ENCODE measurements around the gene UNC5C.

The UNC5C gene

GRCh38 chr4:95348418-95348817 is 200.4 kb downstream of the UNC5C start:
- DNase-seq (ENCODE audit: low spot score): no peak

- no peak for DNase-seq (ENCODE audit: low spot score)
Measured at GRCh38 chr4:95343235-95343634, 205.5 kb downstream of the UNC5C start.

GRCh38 chr4:95340191-95340590 is 208.6 kb downstream of the UNC5C start:
- no peak for DNase-seq (ENCODE audit: low spot score)

GRCh38 chr4:95325665-95326064 is 223.1 kb downstream of the UNC5C start:
- no peak for DNase-seq (ENCODE audit: low spot score)

- no peak for DNase-seq (ENCODE audit: low spot score)
Measured at GRCh38 chr4:95319169-95319568, 229.6 kb downstream of the UNC5C start.

GRCh38 chr4:95318483-95318882 is 230.3 kb downstream of the UNC5C start:
- DNase-seq (ENCODE audit: low spot score): no peak

- DNase-seq (ENCODE audit: low spot score): no peak
Measured at GRCh38 chr4:95318044-95318443, 230.7 kb downstream of the UNC5C start.

GRCh38 chr4:95317085-95317793 is 231.5 kb downstream of the UNC5C start:
- no peak for DNase-seq (ENCODE audit: low spot score)

GRCh38 chr4:95314573-95314972 is 234.2 kb downstream of the UNC5C start:
- DNase-seq (ENCODE audit: low spot score): no peak

GRCh38 chr4:95304898-95305297 is 243.9 kb downstream of the UNC5C start:
- DNase-seq (ENCODE audit: low spot score): no peak

GRCh38 chr4:95300304-95300703 is 248.5 kb downstream of the UNC5C start:
- no peak for DNase-seq (ENCODE audit: low spot score)

GRCh38 chr4:95296052-95296451 is 252.7 kb downstream of the UNC5C start:
- no peak for DNase-seq (ENCODE audit: low spot score)

- no peak for DNase-seq (ENCODE audit: low spot score)
Measured at GRCh38 chr4:95295157-95295556, 253.6 kb downstream of the UNC5C start.

- no peak for DNase-seq (ENCODE audit: low spot score)
Measured at GRCh38 chr4:95294321-95294720, 254.5 kb downstream of the UNC5C start.

GRCh38 chr4:95293014-95293413 is 255.8 kb downstream of the UNC5C start:
- DNase-seq (ENCODE audit: low spot score): no peak

GRCh38 chr4:95290702-95291101 is 258.1 kb downstream of the UNC5C start:
- no peak for DNase-seq (ENCODE audit: low spot score)

GRCh38 chr4:95289028-95289634 is 259.6 kb downstream of the UNC5C start:
- no peak for DNase-seq (ENCODE audit: low spot score)

- DNase-seq (ENCODE audit: low spot score): no peak
Measured at GRCh38 chr4:95288552-95288951, 260.2 kb downstream of the UNC5C start.

- no peak for DNase-seq (ENCODE audit: low spot score)
Measured at GRCh38 chr4:95285797-95286196, 263.0 kb downstream of the UNC5C start.

- no peak for DNase-seq (ENCODE audit: low spot score)
Measured at GRCh38 chr4:95284655-95285054, 264.1 kb downstream of the UNC5C start.

- no peak for DNase-seq (ENCODE audit: low spot score)
Measured at GRCh38 chr4:95283320-95283719, 265.5 kb downstream of the UNC5C start.

GRCh38 chr4:95272797-95273196 is 276.0 kb downstream of the UNC5C start:
- DNase-seq (ENCODE audit: low spot score): no peak

- DNase-seq (ENCODE audit: low spot score): no peak
Measured at GRCh38 chr4:95272036-95272435, 276.7 kb downstream of the UNC5C start.

Data from LoVo (cell line).